ENCODE data around the gene ARL15.

- no peak for TF ChIP-seq CTCF (conservative IDR thresholded peaks at IDR 0.05; ENCODE audit: low read depth, low read length)
- TF ChIP-seq EZH2 (IDR thresholded peaks at IDR 0.05; ENCODE audit: borderline replicate concordance, low read depth, low read length, poor library complexity, severe bottlenecking): no peak
Measured at GRCh38 chr5:54159893-54160195, 150.5 kb downstream of the ARL15 start.
